HEK293 (cell line): ENCODE data around the gene CFAP90.

Experiments
- FEZF1 ChIP-seq: fragments of 450-650 bp; formaldehyde crosslinking; IDR thresholded peaks from 2 replicates; pipeline ENCODE4 v1.5.1; 2016; ENCODE audit warnings: missing biosample characterization, missing genetic modification characterization
- ZBTB8A ChIP-seq: fragments of 450-650 bp; formaldehyde crosslinking; IDR thresholded peaks from 2 replicates; pipeline ENCODE4 v1.5.1; 2016; ENCODE audit warnings: missing biosample characterization, missing genetic modification characterization

DNA sequence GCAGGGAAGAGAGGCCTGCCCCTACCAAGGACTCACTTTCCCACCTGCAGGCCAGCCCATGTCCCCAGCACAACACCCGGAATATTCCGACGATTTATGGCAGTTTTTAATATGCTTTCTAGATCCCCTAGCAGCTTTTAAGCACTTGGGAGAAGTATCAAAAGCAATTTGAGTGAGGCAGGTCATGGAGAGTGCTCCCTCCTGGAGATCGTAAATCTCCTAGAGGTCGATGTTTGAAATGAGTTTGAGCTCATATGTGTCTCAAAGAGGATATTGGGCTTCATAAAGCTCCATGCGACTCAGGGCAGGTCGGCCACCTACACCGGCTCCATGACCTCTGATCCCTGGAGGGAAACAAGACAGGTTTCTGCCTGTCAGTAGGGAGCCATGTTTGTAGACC lies 27.3 kb downstream of the CFAP90 start:
- TF ChIP-seq FEZF1 (no peak), ZBTB8A (tag by site-specific recombination) (no peak)
